ENCODE measurements around the gene CDC42BPB. TPM values are rescaled to one million over a fixed set of nuclear protein-coding genes. Genes with fewer than 3 reads are reported as not detected.

CDC42BPB gene
- total and polyA plus RNA-seq, 2 of the 13 experiments (the other 11 are each of a cell fraction or from before 2014, with no cell fraction given): 19.7 to 32.3 TPM

DNA sequence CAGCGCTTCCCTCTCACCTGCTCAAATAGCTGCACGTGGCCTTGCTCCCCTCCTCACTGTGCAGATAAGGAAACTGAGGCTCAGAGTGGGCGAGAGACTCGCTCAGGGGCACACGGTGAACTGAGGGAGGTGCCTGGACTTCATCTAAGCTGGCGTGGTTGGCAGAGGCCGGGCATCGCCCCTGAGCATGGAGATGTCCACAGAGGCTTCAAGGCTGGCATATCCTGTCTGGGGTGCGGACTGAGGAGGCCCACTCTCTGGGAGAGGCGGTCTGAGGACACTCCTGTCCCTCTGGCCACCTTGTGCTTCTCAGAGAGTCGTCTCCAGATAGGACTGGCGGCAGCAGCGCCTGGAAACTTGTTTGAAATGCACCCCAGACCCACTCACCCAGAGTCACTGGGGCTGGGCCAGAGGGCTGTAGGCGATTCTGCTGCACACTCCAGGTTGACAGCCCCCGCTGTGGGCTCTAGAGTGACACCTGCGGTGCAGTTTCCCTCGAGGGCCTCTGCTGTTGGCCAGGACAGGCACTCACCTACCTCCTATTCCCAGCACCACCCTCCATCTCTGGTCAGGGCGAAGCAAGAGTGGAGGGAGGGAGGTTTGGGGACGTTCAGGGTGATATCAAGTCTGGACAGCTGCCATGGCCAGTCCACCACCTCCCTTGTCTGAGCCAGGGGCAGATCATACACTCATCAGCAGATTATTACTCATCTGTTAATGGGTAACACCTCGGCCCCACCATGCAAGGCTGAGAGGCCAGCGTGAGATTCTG, 15.4 kb upstream of the CDC42BPB start (continued):
- no peak for TF ChIP-seq GTF3A (CRISPR knock-in tag; conservative IDR thresholded peaks at IDR 0.05)
- TF ChIP-seq ZNF746 (CRISPR knock-in tag; IDR thresholded peaks at IDR 0.05): no peak
- TF ChIP-seq SAP130 (CRISPR knock-in tag; IDR thresholded peaks at IDR 0.05; ENCODE audit: low read depth): peak; percentile 32; the same call in 1 of the 2 replicates
- peak; percentile 23; the same call in 1 of the 2 replicates for TF ChIP-seq MAZ (IDR thresholded peaks at IDR 0.05; ENCODE audit: borderline replicate concordance, low read depth, low read length)
- TF ChIP-seq MAZ (CRISPR knock-in tag; IDR thresholded peaks at IDR 0.05; ENCODE audit: low read depth): no peak
- no peak for TF ChIP-seq HDAC1 (CRISPR knock-in tag; IDR thresholded peaks at IDR 0.05)
- no peak for TF ChIP-seq ZNF362 (CRISPR knock-in tag; IDR thresholded peaks at IDR 0.05; ENCODE audit: borderline replicate concordance)
- no peak for TF ChIP-seq ZNF782 (CRISPR knock-in tag; IDR thresholded peaks at IDR 0.05; ENCODE audit: borderline replicate concordance)
- 0 out of 2 replicates have a peak, but pooled peaks have one; percentile 46 for TF ChIP-seq ZNF383 (CRISPR knock-in tag; IDR thresholded peaks at IDR 0.05; ENCODE audit: borderline replicate concordance)
- peak; percentile 48 for TF ChIP-seq STAG1 (CRISPR knock-in tag; IDR thresholded peaks at IDR 0.05)
- TF ChIP-seq, protein P1, sequence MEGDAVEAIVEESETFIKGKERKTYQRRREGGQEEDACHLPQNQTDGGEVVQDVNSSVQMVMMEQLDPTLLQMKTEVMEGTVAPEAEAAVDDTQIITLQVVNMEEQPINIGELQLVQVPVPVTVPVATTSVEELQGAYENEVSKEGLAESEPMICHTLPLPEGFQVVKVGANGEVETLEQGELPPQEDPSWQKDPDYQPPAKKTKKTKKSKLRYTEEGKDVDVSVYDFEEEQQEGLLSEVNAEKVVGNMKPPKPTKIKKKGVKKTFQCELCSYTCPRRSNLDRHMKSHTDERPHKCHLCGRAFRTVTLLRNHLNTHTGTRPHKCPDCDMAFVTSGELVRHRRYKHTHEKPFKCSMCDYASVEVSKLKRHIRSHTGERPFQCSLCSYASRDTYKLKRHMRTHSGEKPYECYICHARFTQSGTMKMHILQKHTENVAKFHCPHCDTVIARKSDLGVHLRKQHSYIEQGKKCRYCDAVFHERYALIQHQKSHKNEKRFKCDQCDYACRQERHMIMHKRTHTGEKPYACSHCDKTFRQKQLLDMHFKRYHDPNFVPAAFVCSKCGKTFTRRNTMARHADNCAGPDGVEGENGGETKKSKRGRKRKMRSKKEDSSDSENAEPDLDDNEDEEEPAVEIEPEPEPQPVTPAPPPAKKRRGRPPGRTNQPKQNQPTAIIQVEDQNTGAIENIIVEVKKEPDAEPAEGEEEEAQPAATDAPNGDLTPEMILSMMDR (CRISPR knock-in tag; IDR thresholded peaks at IDR 0.05): peak; percentile 59
- TF ChIP-seq ZNF234 (CRISPR knock-in tag; conservative IDR thresholded peaks at IDR 0.05): no peak
- TF ChIP-seq ZNF367 (CRISPR knock-in tag; IDR thresholded peaks at IDR 0.05; ENCODE audit: borderline replicate concordance): no peak
- TF ChIP-seq DDIT3 (CRISPR knock-in tag; IDR thresholded peaks at IDR 0.05): no peak
- TF ChIP-seq ZNF557 (CRISPR knock-in tag; IDR thresholded peaks at IDR 0.05): no peak
